DND-41 (cell line): ENCODE results near the gene RSBN1L.

Experiments used
- ATAC-seq: fragments of 200-7000 bp; cut with Tn5 transposase; 3 replicates; pipeline ENCODE4 v1.9.1; 2021; ENCODE audit warnings: low read depth; ENCODE audit not compliant: insufficient read depth
- DNase-seq: peaks from one replicate; pipeline ENCODE4 v3.0.0-alpha.2; 2020
- H2AFZ ChIP-seq: 2 replicates; pipeline ENCODE4 v1.6.0; 2012; ENCODE audit warnings: low read depth, low read length
- H3K27ac ChIP-seq: 2 replicates; pipeline ENCODE4 v1.5.1; 2012; ENCODE audit warnings: low read length, inconsistent platforms
- H3K27me3 ChIP-seq: fragments of 200-600 bp; sonication (generic); 2 replicates; pipeline ENCODE4 v1.6.0; 2012; ENCODE audit warnings: low read length, mild to moderate bottlenecking, inconsistent platforms; ENCODE audit not compliant: insufficient read depth, poor library complexity
- H3K36me3 ChIP-seq: 2 replicates; pipeline ENCODE4 v1.5.1; 2012; ENCODE audit warnings: low read length, inconsistent platforms; ENCODE audit not compliant: insufficient read depth
- H3K4me1 ChIP-seq: 2 replicates; pipeline ENCODE4 v1.5.1; 2012; ENCODE audit warnings: mild to moderate bottlenecking, low read length; ENCODE audit not compliant: insufficient read depth
- H3K4me2 ChIP-seq: 2 replicates; pipeline ENCODE4 v1.6.0; 2012; ENCODE audit warnings: mild to moderate bottlenecking, moderate library complexity, low read length, inconsistent platforms; ENCODE audit not compliant: insufficient read depth
- H3K4me3 ChIP-seq, 2 experiments: fragments of 200-600 bp in 1 of 2; shearing (Covaris generic) in 1 of 2; 2 replicates each; pipeline ENCODE4 v1.5.1; 2012 to 2016; ENCODE audit warnings: inconsistent platforms in 2 of 2, low read length in 2 of 2, mild to moderate bottlenecking in 2 of 2, low read depth in 1 of 2, moderate library complexity in 1 of 2
- H3K79me2 ChIP-seq: 2 replicates; pipeline ENCODE4 v1.6.0; 2012; ENCODE audit warnings: low read length, inconsistent platforms; ENCODE audit not compliant: insufficient read depth
- H3K9ac ChIP-seq: 2 replicates; pipeline ENCODE4 v1.6.0; 2012; ENCODE audit warnings: low read depth, mild to moderate bottlenecking, inconsistent platforms, low read length, moderate library complexity
- H3K9me3 ChIP-seq: 2 replicates; pipeline ENCODE4 v1.5.1; 2012; ENCODE audit warnings: low read length, moderate library complexity, mild to moderate bottlenecking, inconsistent platforms; ENCODE audit not compliant: insufficient read depth, severe bottlenecking
- H4K20me1 ChIP-seq: 2 replicates; pipeline ENCODE4 v1.6.0; 2012; ENCODE audit warnings: low read length; ENCODE audit not compliant: insufficient read depth
- CTCF ChIP-seq: IDR thresholded peaks from 2 replicates; pipeline ENCODE4 v1.5.1; 2012; ENCODE audit warnings: borderline replicate concordance, low read length, moderate library complexity, mild to moderate bottlenecking; ENCODE audit not compliant: poor library complexity, severe bottlenecking; ENCODE audit errors: extremely low read depth
- EZH2 ChIP-seq: IDR thresholded peaks from 3 replicates; pipeline ENCODE4 v1.6.1; 2012; ENCODE audit warnings: borderline replicate concordance, low read depth, mild to moderate bottlenecking, moderate library complexity, low read length, inconsistent platforms; ENCODE audit not compliant: severe bottlenecking

RSBN1L gene

GRCh38 chr7:77760809-77761453 is 64.7 kb downstream of the RSBN1L start:
- ATAC-seq (no peak), DNase-seq (no peak)
- peaks cover 81% of the 10 kb centered on the region for H3K79me2 ChIP-seq
- H3K27me3 ChIP-seq: no peaks in the 10 kb centered on the region
- H3K4me1 ChIP-seq: no peaks in the 10 kb centered on the region
- H3K36me3 ChIP-seq: peaks cover 12% of the 10 kb centered on the region
- no peak overlapping the region for H2AFZ ChIP-seq
- H4K20me1 ChIP-seq: peaks cover 21% of the 10 kb centered on the region; the same call in 1 of the 2 replicates
- no peak overlapping the region for H3K4me3 ChIP-seq
- H3K4me2 ChIP-seq: no peak overlapping the region
- TF ChIP-seq CTCF (no peak), EZH2 (no peak)
- no peak overlapping the region for H3K9ac ChIP-seq
- no peaks in the 10 kb centered on the region for H3K9me3 ChIP-seq
- no peak overlapping the region for H3K27ac ChIP-seq

GRCh38 chr7:77765481-77765880 is 69.2 kb downstream of the RSBN1L start:
- peaks cover 56% of the 10 kb centered on the region for H3K79me2 ChIP-seq
- H3K9ac ChIP-seq: no peak overlapping the region
- no peaks in the 10 kb centered on the region for H3K4me1 ChIP-seq

GRCh38 chr7:77765906-77766800 is 69.9 kb downstream of the RSBN1L start:
- peaks cover 49% of the 10 kb centered on the region for H3K79me2 ChIP-seq
- no peaks in the 10 kb centered on the region for H3K4me1 ChIP-seq
- no peaks in the 10 kb centered on the region for H3K9me3 ChIP-seq
- no peaks in the 10 kb centered on the region for H3K27me3 ChIP-seq
- ATAC-seq (no peak), DNase-seq (no peak)
- no peak overlapping the region for H3K9ac ChIP-seq
- no peak overlapping the region for H3K4me3 ChIP-seq
- H3K27ac ChIP-seq: no peak overlapping the region
- TF ChIP-seq CTCF: no peak
- TF ChIP-seq EZH2: no peak
- no peak overlapping the region for H2AFZ ChIP-seq
- no peak overlapping the region for H3K4me2 ChIP-seq
- H3K36me3 ChIP-seq: peaks cover 49% of the 10 kb centered on the region
- H4K20me1 ChIP-seq: peaks cover 12% of the 10 kb centered on the region; the same call in 1 of the 2 replicates

More at GRCh38 chr7:77765481-77765880, 69.2 kb downstream of the RSBN1L start:
- no peak for ATAC-seq
- H3K27me3 ChIP-seq: no peaks in the 10 kb centered on the region
- H4K20me1 ChIP-seq: peaks cover 12% of the 10 kb centered on the region; the same call in 1 of the 2 replicates
- DNase-seq: no peak
- no peaks in the 10 kb centered on the region for H3K9me3 ChIP-seq
- no peak overlapping the region for H2AFZ ChIP-seq
- H3K4me2 ChIP-seq: no peak overlapping the region
- TF ChIP-seq CTCF (no peak), EZH2 (no peak)
- H3K27ac ChIP-seq: no peak overlapping the region
- peaks cover 46% of the 10 kb centered on the region for H3K36me3 ChIP-seq
- no peak overlapping the region for H3K4me3 ChIP-seq
